Motor neuron (in vitro differentiated cells): Measurements from ENCODE around the gene RMI1. TPM values are rescaled to one million over a fixed set of nuclear protein-coding genes. Genes with fewer than 3 reads are reported as not detected.

Source experiments
- ATAC-seq, 8 experiments: fragments of 200-7000 bp; cut with Tn5 transposase; replicated peaks in 6 of 8; 2 replicates each; pipeline ENCODE4 v1.8.0; 2021; ENCODE audit warnings: mild to moderate bottlenecking in 8 of 8, moderate library complexity in 8 of 8
- H3K27ac ChIP-seq, 2 donors: fragments of 250-450 bp; sonication (Bioruptor Pico); 2 replicates each; pipeline ENCODE4 v1.9.0; 2021; ENCODE audit warnings: antibody characterized with exemption in 2 of 2, mild to moderate bottlenecking in 2 of 2, moderate library complexity in 1 of 2
- H3K4me1 ChIP-seq, 2 donors: fragments of 250-450 bp; sonication (Bioruptor Pico); replicated peaks in 1 of 2; 2 replicates each; pipeline ENCODE4 v1.6.1; 2021; ENCODE audit warnings: antibody characterized with exemption in 2 of 2, mild to moderate bottlenecking in 2 of 2, moderate library complexity in 1 of 2
- H3K4me3 ChIP-seq, 5 donors: fragments of 250-450 bp; sonication (Bioruptor Pico); 2 replicates each; pipeline ENCODE4 v1.9.0; 2021; ENCODE audit warnings: antibody characterized with exemption in 5 of 5, mild to moderate bottlenecking in 5 of 5, moderate library complexity in 4 of 5
- WGBS, 10 experiments: fragments of 450-650 bp; shearing (Covaris generic); methylation state at CpG; one replicate each; pipeline ENCODE4 v1.0.0; 2022; 5-methylcytosine and 5-hydroxymethylcytosine counted together
- in situ Hi-C, 9 experiments: fragments of 400-800 bp; cut with MboI; loops; one replicate each; pipeline ENCODE4 v1.15.0; 2021; ENCODE audit warnings: low sequenced_read_pairs in 9 of 9, low pct_unique_long_range_greater_than_20kb in 2 of 9; ENCODE audit not compliant: unreplicated experiment in 9 of 9
- total RNA-seq, 8 experiments: library from RNA; unstranded; fragments of 300-600 nt; gene quantifications; 2 replicates each; pipeline versions ENCODE4 v1.2.3 to v1.2.4, GENCODE V29; 2022

The RMI1 gene
- total RNA-seq, 8 experiments from 2014 or later: 1.9 to 19.4 (median 7.6) TPM

GRCh38 chr9:83975300-83975699 is 5.3 kb upstream of the RMI1 start:
- ATAC-seq: no peak
- in situ Hi-C loops: loop anchor here in 1 of 9 experiments (25.0 kb wide), 1 partner anchor 287 kb away; no protein-coding TSS in a partner anchor
- WGBS, 10 experiments: 80 to 100% (median 91%) methylated on average over 1 to 12 of the region's 12 CpGs; no CpG with 5 or more reads in 1 of the 10 experiments
- Histone ChIP-seq H3K4me3 (no peak overlapping the region), H3K27ac (no peak overlapping the region), H3K4me1 (peaks cover 9 to 21% of the 10 kb centered on the region in 2 donors)

GRCh38 chr9:83976372-83976771 is 4.2 kb upstream of the RMI1 start:
- no peak for ATAC-seq
- WGBS, 10 experiments: 13 to 93% (median 60%) methylated on average over 1 to 2 of the region's 2 CpGs; no CpG with 5 or more reads in 3 of the 10 experiments
- in situ Hi-C loops: loop anchor here in 1 of 9 experiments (25.0 kb wide), 1 partner anchor 286 kb away; no protein-coding TSS in a partner anchor
- H3K4me1 ChIP-seq: peaks cover 9 to 21% of the 10 kb centered on the region in 2 donors
- H3K4me3 ChIP-seq: no peak overlapping the region
- no peak overlapping the region for H3K27ac ChIP-seq

GRCh38 chr9:83977196-83977595 is 3.4 kb upstream of the RMI1 start:
- peak overlapping the region; percentile 54 to 77 (median 68) for H3K4me3 ChIP-seq
- H3K4me1 ChIP-seq: peaks cover 10 to 21% of the 10 kb centered on the region in 2 donors
- in situ Hi-C loops: loop anchor here in 1 of 9 experiments (25.0 kb wide), 1 partner anchor 285 kb away; no protein-coding TSS in a partner anchor
- H3K27ac ChIP-seq: no peak overlapping the region
- WGBS, 10 experiments: 29 to 100% (median 83%) methylated on average over 1 of the region's 1 CpG; no CpG with 5 or more reads in 3 of the 10 experiments
- no peak for ATAC-seq

- peaks cover 11 to 23% of the 10 kb centered on the region in 2 donors for H3K4me1 ChIP-seq
- 0 to 1% (median 0%) methylated on average over 1 to 23 of the region's 55 CpGs; no CpG with 5 or more reads in 1 of the 10 experiments for WGBS, 10 experiments
- peak; percentile 17 to 51 (median 40) for ATAC-seq
- peak overlapping the region; percentile 54 to 77 (median 68) for H3K4me3 ChIP-seq
- in situ Hi-C loops: loop anchor here in 1 of 9 experiments (25.0 kb wide), 1 partner anchor 283 kb away; no protein-coding TSS in a partner anchor
- H3K27ac ChIP-seq: peak overlapping the region; percentile 99
Observed at GRCh38 chr9:83978992-83979811, 1.4 kb upstream of the RMI1 start.

GRCh38 chr9:83979812-83980394 is 702 bp upstream of the RMI1 start, which contains the start of gene HNRNPK:
Gene HNRNPK (minus strand): TSS chr9:83980215. CDS start chr9:83978252, 1,963 bp downstream.
- in situ Hi-C loops: loop anchor here in 1 of 9 experiments (25.0 kb wide), 1 partner anchor 282 kb away; no protein-coding TSS in a partner anchor
- Histone ChIP-seq H3K4me1 (peaks cover 11 to 20% of the 10 kb centered on the region in 2 donors), H3K4me3 (peak within 1 kb of the TSS; percentile 54 to 77 (median 68)), H3K27ac (peak within 1 kb of the TSS; percentile 99)
- 0 to 2% methylated on average over 1 to 12 of the region's 57 CpGs; no CpG with 5 or more reads in 8 of the 10 experiments for WGBS, 10 experiments
- peak; percentile 76 to 89 (median 85) for ATAC-seq

- Histone ChIP-seq H3K4me1 (peaks cover 11 to 16% of the 10 kb centered on the region in 2 donors), H3K4me3 (peak overlapping the region; percentile 54 to 77 (median 68)), H3K27ac (peak overlapping the region; percentile 99)
- ATAC-seq: peak in 2 of 8 experiments; percentile 2 to 16
- in situ Hi-C loops: loop anchor here in 1 of 9 experiments (25.0 kb wide), 1 partner anchor 281 kb away; no protein-coding TSS in a partner anchor
- WGBS, 10 experiments: 0 to 4% (median 2%) methylated on average over 4 to 14 of the region's 29 CpGs; no CpG with 5 or more reads in 1 of the 10 experiments
Observed at GRCh38 chr9:83981126-83981871, 694 bp downstream of the RMI1 start.

- WGBS, 10 experiments: 83 to 100% (median 92%) methylated on average over 1 to 3 of the region's 3 CpGs; no CpG with 5 or more reads in 1 of the 10 experiments
- ATAC-seq: no peak
- Histone ChIP-seq H3K4me1 (peaks cover 2% of the 10 kb centered on the region in 2 donors), H3K4me3 (no peak overlapping the region), H3K27ac (no peak overlapping the region)
- in situ Hi-C loops: loop anchor here in 1 of 9 experiments (25.0 kb wide), 1 partner anchor 276 kb away; no protein-coding TSS in a partner anchor
Observed at GRCh38 chr9:83986195-83986594, 5.6 kb downstream of the RMI1 start.

GRCh38 chr9:83986765-83987401 is 6.3 kb downstream of the RMI1 start:
- ATAC-seq: peak in 2 of 8 experiments; percentile 43 to 76
- WGBS, 10 experiments: 60 to 100% (median 86%) methylated on average over 2 to 9 of the region's 11 CpGs; no CpG with 5 or more reads in 2 of the 10 experiments
- Histone ChIP-seq H3K4me1 (peaks cover 2% of the 10 kb centered on the region in 2 donors), H3K4me3 (no peak overlapping the region), H3K27ac (no peak overlapping the region)
- in situ Hi-C loops: loop anchor here in 1 of 9 experiments (25.0 kb wide), 1 partner anchor 275 kb away; no protein-coding TSS in a partner anchor

GRCh38 chr9:83987402-83987791 is 6.8 kb downstream of the RMI1 start:
- 82 to 100% (median 100%) methylated on average over 1 of the region's 1 CpG; no CpG with 5 or more reads in 1 of the 10 experiments for WGBS, 10 experiments
- ATAC-seq: peak in 1 of 8 experiments; percentile 70
- in situ Hi-C loops: loop anchor here in 1 of 9 experiments (25.0 kb wide), 1 partner anchor 275 kb away; no protein-coding TSS in a partner anchor

GRCh38 chr9:83988411-83988810 is 7.8 kb downstream of the RMI1 start:
- ATAC-seq: no peak
- no peak overlapping the region for H3K27ac ChIP-seq
- H3K4me3 ChIP-seq: no peak overlapping the region
- in situ Hi-C loops: loop anchor here in 1 of 9 experiments (25.0 kb wide), 1 partner anchor 274 kb away; no protein-coding TSS in a partner anchor
- peaks cover 0 to 10% of the 10 kb centered on the region in 2 donors for H3K4me1 ChIP-seq
- WGBS, 10 experiments: 57 to 100% (median 91%) methylated on average over 1 to 2 of the region's 2 CpGs; no CpG with 5 or more reads in 2 of the 10 experiments

More at GRCh38 chr9:83987402-83987791, 6.8 kb downstream of the RMI1 start:
- Histone ChIP-seq H3K4me3 (no peak overlapping the region), H3K27ac (no peak overlapping the region), H3K4me1 (peaks cover 0 to 6% of the 10 kb centered on the region in 2 donors)

GRCh38 chr9:83991355-83991754 is 10.8 kb downstream of the RMI1 start:
- WGBS, 10 experiments: 91 to 100% (median 100%) methylated on average over 1 of the region's 1 CpG; no CpG with 5 or more reads in 5 of the 10 experiments
- no peak for ATAC-seq
- Histone ChIP-seq H3K27ac (no peak overlapping the region), H3K4me3 (no peak overlapping the region), H3K4me1 (peaks cover 0 to 8% of the 10 kb centered on the region in 2 donors)
- in situ Hi-C loops: loop anchor here in 1 of 9 experiments (25.0 kb wide), 1 partner anchor 271 kb away; no protein-coding TSS in a partner anchor
